Activated B cell treated with CpG ODN at 0.5 μM for 24 hours (primary cell): ENCODE results near the gene TMX3. TPM values are rescaled to one million over a fixed set of nuclear protein-coding genes. Genes with fewer than 3 reads are reported as not detected.
A peak's percentile ranks its signal among the peaks of the same experiment; 100 is the strongest.

Experiments used
- ATAC-seq: fragments of 200-7000 bp; cut with Tn5 transposase; one replicate; pipeline ENCODE4 v1.10.0; 2021; ENCODE audit warnings: low read depth, mild to moderate bottlenecking, moderate library complexity
- CTCF ChIA-PET: fragments of 350-600 bp; sonication (Branson Sonifier 250); formaldehyde crosslinking; loops from one replicate; lab custom pipeline; 2021; ENCODE audit warnings: antibody characterized with exemption; lab: Charles Lee
- POLR2A ChIA-PET: fragments of 350-600 bp; sonication (Branson Sonifier 250); formaldehyde crosslinking; loops from one replicate; lab custom pipeline; 2021; ENCODE audit warnings: antibody characterized with exemption; lab: Charles Lee
- DNase-seq: peaks from one replicate; pipeline ENCODE4 v3.0.0; 2022
- H3K27ac Mint-ChIP-seq: one replicate; pipeline ENCODE4 v1.8.0; 2020; ENCODE audit warnings: mixed read lengths
- H3K27me3 Mint-ChIP-seq: one replicate; pipeline ENCODE4 v1.8.0; 2021; ENCODE audit warnings: mixed read lengths
- H3K36me3 Mint-ChIP-seq: one replicate; pipeline ENCODE4 v1.8.0; 2021; ENCODE audit warnings: low read depth, mixed read lengths
- H3K4me1 Mint-ChIP-seq: one replicate; pipeline ENCODE4 v1.8.0; 2021; ENCODE audit warnings: mixed read lengths
- H3K4me3 Mint-ChIP-seq: one replicate; pipeline ENCODE4 v1.8.0; 2020; ENCODE audit warnings: mild to moderate bottlenecking, mixed read lengths
- H3K9me3 Mint-ChIP-seq: one replicate; pipeline ENCODE4 v1.8.0; 2020; ENCODE audit warnings: mixed read lengths
- intact Hi-C: fragments of 100-400 bp; cut with micrococcal nuclease; formaldehyde crosslinking; loops from one replicate; pipeline ENCODE4 v1.15.1; 2024
- total RNA-seq: library from RNA; stranded (reverse); gene quantifications from 2 replicates; pipeline ENCODE4 v1.2.3, GENCODE V29; 2022
- TF ChIP-seq, protein P1 (sequence below): fragments of 200-600 bp; IDR thresholded peaks from one replicate; pipeline ENCODE4 v1.8.0; 2022; ENCODE audit warnings: antibody characterized with exemption, mild to moderate bottlenecking

Gene TMX3
- total RNA-seq, 1 donor from 2014 or later = 59.9 TPM

DNA sequence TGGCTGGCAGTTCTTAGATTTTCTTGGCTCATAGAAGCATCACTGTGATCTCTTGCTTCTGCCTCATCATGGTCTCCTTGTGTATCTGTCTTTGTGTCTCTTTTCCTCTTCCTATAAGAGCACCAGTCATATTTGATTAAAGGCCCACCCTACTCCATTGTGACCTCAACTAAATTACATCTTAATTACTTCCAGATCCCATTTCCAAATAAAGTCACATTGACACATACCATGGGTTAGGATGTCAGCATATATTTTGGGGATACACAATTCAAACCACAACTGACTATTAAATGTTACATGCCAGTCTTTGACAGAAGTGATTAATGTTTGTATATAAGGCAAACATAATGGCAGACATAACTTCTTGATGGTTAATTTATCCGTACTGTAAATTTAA, 27.3 kb upstream of the TMX3 start:
- H3K4me3 Mint-ChIP-seq = no peak overlapping the region
- intact Hi-C loops = no loop called here
- no peak overlapping the region for H3K27ac Mint-ChIP-seq
- no peaks in the 10 kb centered on the region for H3K27me3 Mint-ChIP-seq
- DNase-seq (no peak), ATAC-seq (no peak)
- ChIA-PET CTCF (no interaction called here), POLR2A (no interaction called here)
- no peaks in the 10 kb centered on the region for H3K36me3 Mint-ChIP-seq
- H3K9me3 Mint-ChIP-seq = no peaks in the 10 kb centered on the region
- TF ChIP-seq, protein P1, sequence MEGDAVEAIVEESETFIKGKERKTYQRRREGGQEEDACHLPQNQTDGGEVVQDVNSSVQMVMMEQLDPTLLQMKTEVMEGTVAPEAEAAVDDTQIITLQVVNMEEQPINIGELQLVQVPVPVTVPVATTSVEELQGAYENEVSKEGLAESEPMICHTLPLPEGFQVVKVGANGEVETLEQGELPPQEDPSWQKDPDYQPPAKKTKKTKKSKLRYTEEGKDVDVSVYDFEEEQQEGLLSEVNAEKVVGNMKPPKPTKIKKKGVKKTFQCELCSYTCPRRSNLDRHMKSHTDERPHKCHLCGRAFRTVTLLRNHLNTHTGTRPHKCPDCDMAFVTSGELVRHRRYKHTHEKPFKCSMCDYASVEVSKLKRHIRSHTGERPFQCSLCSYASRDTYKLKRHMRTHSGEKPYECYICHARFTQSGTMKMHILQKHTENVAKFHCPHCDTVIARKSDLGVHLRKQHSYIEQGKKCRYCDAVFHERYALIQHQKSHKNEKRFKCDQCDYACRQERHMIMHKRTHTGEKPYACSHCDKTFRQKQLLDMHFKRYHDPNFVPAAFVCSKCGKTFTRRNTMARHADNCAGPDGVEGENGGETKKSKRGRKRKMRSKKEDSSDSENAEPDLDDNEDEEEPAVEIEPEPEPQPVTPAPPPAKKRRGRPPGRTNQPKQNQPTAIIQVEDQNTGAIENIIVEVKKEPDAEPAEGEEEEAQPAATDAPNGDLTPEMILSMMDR = no peak
- H3K4me1 Mint-ChIP-seq = no peaks in the 10 kb centered on the region

DNA sequence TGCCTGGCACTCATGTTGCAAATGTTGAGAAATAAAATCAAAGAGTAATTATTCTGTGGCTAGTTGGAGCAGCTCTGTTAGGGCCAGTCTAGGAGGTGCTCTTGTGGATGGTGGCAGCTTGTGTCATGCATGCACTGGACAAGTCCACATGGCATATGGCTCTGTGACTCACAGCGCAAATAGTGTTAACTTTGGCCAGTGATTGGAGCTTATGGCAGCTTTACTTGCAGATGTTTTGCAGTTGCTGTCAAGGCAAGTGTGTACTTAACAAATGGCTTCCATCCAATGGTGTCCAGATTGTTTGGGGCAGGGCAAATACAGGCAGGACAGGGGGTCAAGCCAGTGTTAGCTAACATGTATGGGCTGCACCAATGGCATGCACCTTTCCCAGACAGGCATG, 26.1 kb upstream of the TMX3 start:
- Mint-ChIP-seq H3K27ac (no peak overlapping the region), H3K4me3 (no peak overlapping the region), H3K27me3 (no peaks in the 10 kb centered on the region), H3K9me3 (no peaks in the 10 kb centered on the region), H3K36me3 (no peaks in the 10 kb centered on the region), H3K4me1 (no peaks in the 10 kb centered on the region)
- intact Hi-C loops = no loop called here
- DNase-seq (no peak), ATAC-seq (no peak)
- TF ChIP-seq, protein P1 = no peak
- POLR2A ChIA-PET = no interaction called here
- CTCF ChIA-PET = no interaction called here

DNA sequence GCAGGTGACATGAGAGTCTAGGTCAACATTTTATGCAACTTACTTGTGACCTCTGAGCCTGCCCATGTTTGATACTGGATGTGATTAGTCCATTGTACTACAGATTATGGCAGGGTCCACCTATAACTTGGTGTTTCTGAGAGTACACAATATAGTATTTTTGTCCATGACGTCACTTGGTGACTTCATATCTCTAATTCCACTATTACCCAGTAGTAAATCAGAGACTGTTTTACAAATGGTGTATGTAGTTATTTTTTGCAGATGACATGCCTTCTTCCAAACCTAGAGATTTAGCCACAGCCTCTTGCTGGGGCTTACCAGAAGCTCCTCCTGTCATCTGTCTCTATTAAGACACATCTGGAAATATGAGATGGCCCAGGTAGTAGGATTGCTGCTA, 24.6 kb upstream of the TMX3 start:
- no peaks in the 10 kb centered on the region for H3K27me3 Mint-ChIP-seq

DNA sequence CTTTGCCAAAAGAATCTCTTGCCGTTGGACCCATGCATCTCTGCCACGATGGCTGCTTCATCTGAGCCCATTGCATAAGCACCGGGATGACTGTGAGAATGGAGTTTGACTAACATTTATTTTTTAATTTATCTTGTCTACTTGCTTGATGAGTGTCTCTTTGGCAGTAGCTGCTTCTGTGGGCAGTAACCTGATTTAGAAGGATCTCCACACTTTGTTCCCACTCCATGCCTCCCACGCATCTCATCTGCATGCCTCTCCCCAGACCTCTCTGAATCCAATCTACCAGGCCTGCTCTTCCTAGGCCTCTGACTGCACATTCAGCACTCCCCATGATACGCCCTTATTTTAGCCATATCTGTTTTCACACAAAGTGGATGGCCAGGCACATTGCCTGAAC, 23.7 kb upstream of the TMX3 start:
- H3K27me3 Mint-ChIP-seq = no peaks in the 10 kb centered on the region
- H3K9me3 Mint-ChIP-seq = no peaks in the 10 kb centered on the region
- no peaks in the 10 kb centered on the region for H3K36me3 Mint-ChIP-seq
- H3K4me3 Mint-ChIP-seq = no peak overlapping the region
- no peak for DNase-seq
- ChIA-PET CTCF (no interaction called here), POLR2A (no interaction called here)
- no peak for ATAC-seq
- intact Hi-C loops = loop anchor here (5.0 to 10.0 kb wide), 2 partner anchors 1221 to 1634 kb away; partner anchors contain the start of gene DSEL
- no peak overlapping the region for H3K27ac Mint-ChIP-seq
- no peaks in the 10 kb centered on the region for H3K4me1 Mint-ChIP-seq
- TF ChIP-seq, protein P1 = no peak

More for the DNA sequence above, 24.6 kb upstream of the TMX3 start:
- H3K9me3 Mint-ChIP-seq = no peaks in the 10 kb centered on the region
- DNase-seq = no peak
- intact Hi-C loops = loop anchor here (5.0 to 10.0 kb wide), 2 partner anchors 1222 to 1635 kb away; partner anchors contain the start of gene DSEL
- no peaks in the 10 kb centered on the region for H3K36me3 Mint-ChIP-seq
- TF ChIP-seq, protein P1 = no peak
- no peak overlapping the region for H3K4me3 Mint-ChIP-seq
- no peak for ATAC-seq
- no peak overlapping the region for H3K27ac Mint-ChIP-seq
- POLR2A ChIA-PET = no interaction called here
- H3K4me1 Mint-ChIP-seq = no peaks in the 10 kb centered on the region
- CTCF ChIA-PET = no interaction called here

DNA sequence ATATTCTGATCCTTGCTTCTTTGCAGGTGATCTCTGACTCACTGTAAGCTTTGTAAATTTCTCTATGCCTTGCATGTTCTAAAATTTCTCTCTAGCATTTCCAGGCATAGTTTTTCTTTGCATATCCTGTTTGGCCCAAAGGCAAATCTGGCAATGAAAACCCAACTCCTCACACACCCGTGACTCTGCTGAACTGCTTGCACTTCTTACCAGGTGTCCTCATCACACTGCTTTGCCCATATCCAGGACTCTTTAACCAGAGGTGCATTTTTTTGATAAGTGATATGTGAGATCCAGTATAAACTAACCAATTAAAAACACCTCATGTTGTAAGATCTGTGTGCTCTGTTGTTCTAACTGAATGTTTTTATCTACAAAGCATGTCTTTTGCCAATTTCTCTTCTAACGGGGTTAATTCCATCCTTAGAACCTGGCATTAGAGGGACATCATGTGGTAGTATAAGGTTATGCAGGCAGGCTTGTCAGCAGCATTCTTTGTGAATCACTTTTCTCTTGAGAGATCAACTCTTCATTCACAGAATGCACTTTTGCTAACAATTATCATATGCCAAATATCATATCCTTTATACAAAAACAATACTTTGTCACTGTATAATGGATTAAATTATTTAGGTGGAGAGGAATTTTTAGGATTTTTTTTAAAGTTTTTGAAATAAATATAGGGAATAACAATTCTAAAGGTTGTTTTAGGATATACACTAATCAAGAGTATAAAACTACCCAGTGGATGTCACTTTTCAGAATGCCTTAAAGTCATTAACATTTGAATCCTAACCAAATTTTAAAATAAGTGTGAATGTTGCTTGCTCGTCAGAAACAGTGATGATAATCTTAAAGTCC, 20.8 kb upstream of the TMX3 start:
- no peaks in the 10 kb centered on the region for H3K9me3 Mint-ChIP-seq
- H3K4me3 Mint-ChIP-seq = no peak overlapping the region
- ChIA-PET POLR2A (no interaction called here), CTCF (no interaction called here)
- TF ChIP-seq, protein P1 = no peak
- no peaks in the 10 kb centered on the region for H3K27me3 Mint-ChIP-seq
- no peak overlapping the region for H3K27ac Mint-ChIP-seq
- H3K4me1 Mint-ChIP-seq = no peaks in the 10 kb centered on the region
- ATAC-seq (peak; percentile 49), DNase-seq (no peak)
- intact Hi-C loops = loop anchor here (1.0 to 10.0 kb wide), 3 partner anchors 1218 to 1631 kb away; partner anchors contain the start of gene DSEL
- no peaks in the 10 kb centered on the region for H3K36me3 Mint-ChIP-seq
